ENCODE data around the gene COX19.
"Not testable (repeated sequence)": the region's sequence is repeated elsewhere in the genome, so short reads cannot be mapped to it uniquely, and the experiment has no call there.

COX19 gene

GRCh38 chr7:1008733-1009363 is 33.5 kb upstream of the COX19 start:
- no peaks in the 10 kb centered on the region for H3K27me3 ChIP-seq (replicated peaks; ENCODE audit: control insufficient read depth, insufficient read depth, low read length)
- TF ChIP-seq CTCF (IDR thresholded peaks at IDR 0.05; ENCODE audit: insufficient read depth, low read length, poor library complexity, severe bottlenecking), result no peak
- no peak overlapping the region for H3K4me3 ChIP-seq (replicated peaks; ENCODE audit: low read depth, low read length)
- peaks cover 20% of the 10 kb centered on the region for H3K36me3 ChIP-seq (ENCODE audit: control insufficient read depth, insufficient read depth, low read length)
- DNase-seq (ENCODE audit: extremely low read depth, insufficient read length), result no peak

GRCh38 chr7:1007901-1008300 is 32.6 kb upstream of the COX19 start:
- Histone ChIP-seq H3K4me3 (replicated peaks; ENCODE audit: low read depth, low read length) (no peak overlapping the region), H3K27me3 (replicated peaks; ENCODE audit: control insufficient read depth, insufficient read depth, low read length) (no peaks in the 10 kb centered on the region), H3K36me3 (ENCODE audit: control insufficient read depth, insufficient read depth, low read length) (peaks cover 20% of the 10 kb centered on the region)
- no peak for TF ChIP-seq CTCF (IDR thresholded peaks at IDR 0.05; ENCODE audit: insufficient read depth, low read length, poor library complexity, severe bottlenecking)
- no peak for DNase-seq (ENCODE audit: extremely low read depth, insufficient read length)

GRCh38 chr7:1005303-1005702 is 30.0 kb upstream of the COX19 start:
- Histone ChIP-seq H3K4me3 (replicated peaks; ENCODE audit: low read depth, low read length) (no peak overlapping the region), H3K36me3 (ENCODE audit: control insufficient read depth, insufficient read depth, low read length) (peaks cover 20% of the 10 kb centered on the region), H3K27me3 (replicated peaks; ENCODE audit: control insufficient read depth, insufficient read depth, low read length) (no peaks in the 10 kb centered on the region)
- DNase-seq (ENCODE audit: extremely low read depth, insufficient read length), result no peak
- TF ChIP-seq CTCF (IDR thresholded peaks at IDR 0.05; ENCODE audit: insufficient read depth, low read length, poor library complexity, severe bottlenecking), result no peak

GRCh38 chr7:1004018-1004852 is 28.9 kb upstream of the COX19 start:
- no peak for TF ChIP-seq CTCF (IDR thresholded peaks at IDR 0.05; ENCODE audit: insufficient read depth, low read length, poor library complexity, severe bottlenecking)
- no peak overlapping the region; the same call in 1 of the 2 replicates for H3K4me3 ChIP-seq (replicated peaks; ENCODE audit: low read depth, low read length)

GRCh38 chr7:1002445-1002844 is 27.1 kb upstream of the COX19 start:
- not testable (repeated sequence) for H3K27me3 ChIP-seq (replicated peaks; ENCODE audit: control insufficient read depth, insufficient read depth, low read length); DNase-seq (ENCODE audit: extremely low read depth, insufficient read length); H3K4me3 ChIP-seq (replicated peaks; ENCODE audit: low read depth, low read length)
- peaks cover 11% of the 10 kb centered on the region for H3K36me3 ChIP-seq (ENCODE audit: control insufficient read depth, insufficient read depth, low read length)

More at GRCh38 chr7:1004018-1004852, 28.9 kb upstream of the COX19 start:
- peaks cover 16% of the 10 kb centered on the region for H3K36me3 ChIP-seq (ENCODE audit: control insufficient read depth, insufficient read depth, low read length)
- no peaks in the 10 kb centered on the region for H3K27me3 ChIP-seq (replicated peaks; ENCODE audit: control insufficient read depth, insufficient read depth, low read length)
- no peak for DNase-seq (ENCODE audit: extremely low read depth, insufficient read length)

GRCh38 chr7:1002026-1002425 is 26.7 kb upstream of the COX19 start:
- not testable (repeated sequence) for DNase-seq (ENCODE audit: extremely low read depth, insufficient read length); H3K27me3 ChIP-seq (replicated peaks; ENCODE audit: control insufficient read depth, insufficient read depth, low read length); H3K4me3 ChIP-seq (replicated peaks; ENCODE audit: low read depth, low read length)
- H3K36me3 ChIP-seq (ENCODE audit: control insufficient read depth, insufficient read depth, low read length), result peaks cover 13% of the 10 kb centered on the region

GRCh38 chr7:1001069-1001770 is 25.9 kb upstream of the COX19 start:
- peaks cover 15% of the 10 kb centered on the region for H3K36me3 ChIP-seq (ENCODE audit: control insufficient read depth, insufficient read depth, low read length)
- H3K27me3 ChIP-seq (replicated peaks; ENCODE audit: control insufficient read depth, insufficient read depth, low read length); H3K4me3 ChIP-seq (replicated peaks; ENCODE audit: low read depth, low read length); DNase-seq (ENCODE audit: extremely low read depth, insufficient read length): not testable (repeated sequence)

Data from GM06990 (cell line).